ENCODE results near the gene BCAS1.

The BCAS1 gene

GRCh38 chr20:53950578-53950977, 119.8 kb downstream of the BCAS1 start:
- Mint-ChIP-seq H3K36me3 (peaks cover 2% of the 10 kb centered on the region), H3K9me3 (no peaks in the 10 kb centered on the region), H3K27ac (no peak overlapping the region), H3K4me3 (peak overlapping the region; percentile 52), H3K4me1 (peaks cover 35% of the 10 kb centered on the region), H3K27me3 (no peaks in the 10 kb centered on the region)

- Mint-ChIP-seq H3K4me1 (peaks cover 35% of the 10 kb centered on the region), H3K9me3 (no peaks in the 10 kb centered on the region), H3K27ac (peak overlapping the region; percentile 79), H3K27me3 (no peaks in the 10 kb centered on the region), H3K36me3 (peaks cover 1% of the 10 kb centered on the region), H3K4me3 (peak overlapping the region; percentile 52)
These were observed 120.4 kb downstream of the BCAS1 start for GRCh38 chr20:53950031-53950430.

- Mint-ChIP-seq H3K4me1 (peaks cover 38% of the 10 kb centered on the region), H3K36me3 (peaks cover 1% of the 10 kb centered on the region), H3K9me3 (no peaks in the 10 kb centered on the region), H3K27ac (peak overlapping the region; percentile 94), H3K27me3 (no peaks in the 10 kb centered on the region), H3K4me3 (peak overlapping the region; percentile 82)
These were observed 121.0 kb downstream of the BCAS1 start for GRCh38 chr20:53949319-53949839.

- Mint-ChIP-seq H3K4me3 (peak overlapping the region; percentile 82), H3K27ac (peak overlapping the region; percentile 94), H3K9me3 (no peaks in the 10 kb centered on the region), H3K4me1 (peaks cover 45% of the 10 kb centered on the region), H3K27me3 (no peaks in the 10 kb centered on the region), H3K36me3 (peaks cover 1% of the 10 kb centered on the region)
These were observed 121.7 kb downstream of the BCAS1 start for GRCh38 chr20:53948383-53949318.

- Mint-ChIP-seq H3K36me3 (no peaks in the 10 kb centered on the region), H3K27me3 (no peaks in the 10 kb centered on the region), H3K27ac (no peak overlapping the region), H3K4me1 (peaks cover 52% of the 10 kb centered on the region), H3K9me3 (no peaks in the 10 kb centered on the region), H3K4me3 (no peak overlapping the region)
These were observed 122.7 kb downstream of the BCAS1 start for GRCh38 chr20:53947501-53948195.

DNA sequence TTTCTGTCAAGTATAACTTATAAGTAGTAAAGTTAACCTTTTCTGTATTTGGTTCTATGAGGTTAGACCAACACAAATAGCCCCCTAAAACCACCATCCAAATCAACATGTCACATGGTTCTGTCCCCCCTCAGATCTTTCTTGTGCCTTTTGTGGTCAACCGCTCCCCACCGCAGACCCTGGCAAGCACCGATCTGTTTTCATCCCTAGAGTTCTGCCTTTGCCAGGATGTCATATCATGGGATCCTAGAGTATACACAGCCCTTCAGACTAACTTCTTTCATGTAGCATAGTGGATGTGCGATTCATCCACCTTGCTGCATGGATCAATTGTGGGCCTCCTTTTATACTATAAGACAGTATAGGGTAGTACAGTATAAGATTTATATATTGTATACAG, 124.3 kb downstream of the BCAS1 start:
- Mint-ChIP-seq H3K27me3 (no peaks in the 10 kb centered on the region), H3K9me3 (no peaks in the 10 kb centered on the region), H3K4me1 (peaks cover 52% of the 10 kb centered on the region), H3K27ac (no peak overlapping the region), H3K4me3 (no peak overlapping the region), H3K36me3 (no peaks in the 10 kb centered on the region)

DNA sequence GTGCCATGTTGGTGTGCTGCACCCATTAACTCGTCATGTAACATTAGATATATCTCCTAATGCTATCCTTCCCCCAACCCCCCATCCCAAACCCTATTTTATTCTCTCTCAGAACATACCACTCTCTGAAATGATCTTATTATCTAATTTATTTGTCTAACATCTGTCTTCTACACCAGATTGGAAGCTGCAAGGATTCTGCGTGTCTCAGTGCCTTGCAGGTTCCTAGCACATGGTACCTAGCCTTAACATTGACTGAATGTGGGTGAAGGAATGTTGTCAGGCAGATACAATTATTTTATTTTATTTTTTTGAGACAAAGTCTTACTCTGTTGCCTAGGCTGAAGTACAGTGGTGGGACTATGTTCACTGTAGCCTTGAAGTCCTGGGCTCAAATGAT, 124.9 kb downstream of the BCAS1 start:
- Mint-ChIP-seq H3K4me3 (no peak overlapping the region), H3K9me3 (no peaks in the 10 kb centered on the region), H3K36me3 (no peaks in the 10 kb centered on the region), H3K4me1 (peaks cover 51% of the 10 kb centered on the region), H3K27me3 (no peaks in the 10 kb centered on the region), H3K27ac (no peak overlapping the region)

DNA sequence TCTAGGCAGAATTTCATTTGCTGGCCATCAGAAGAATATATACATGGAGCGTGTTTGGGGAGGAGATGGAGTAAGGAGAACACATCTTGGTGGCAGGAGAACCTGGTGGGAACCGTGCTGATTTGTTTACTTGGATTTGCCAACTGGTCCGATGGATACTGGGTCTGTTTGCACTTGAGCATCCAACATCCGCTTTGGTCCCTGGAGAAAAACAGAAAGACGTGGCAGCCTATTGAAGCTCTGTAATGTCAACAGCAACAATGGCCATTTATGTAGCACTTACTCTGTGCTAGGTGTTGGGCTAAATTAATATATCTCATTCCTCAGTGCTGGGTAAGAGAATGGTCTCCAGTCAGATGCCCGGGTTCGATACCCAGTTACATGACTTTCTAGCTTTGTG, 125.6 kb downstream of the BCAS1 start:
- H3K27me3 Mint-ChIP-seq: no peaks in the 10 kb centered on the region
- H3K4me1 Mint-ChIP-seq: peaks cover 49% of the 10 kb centered on the region
- no peaks in the 10 kb centered on the region for H3K36me3 Mint-ChIP-seq
- H3K27ac Mint-ChIP-seq: no peak overlapping the region
- H3K9me3 Mint-ChIP-seq: no peaks in the 10 kb centered on the region
- H3K4me3 Mint-ChIP-seq: no peak overlapping the region

DNA sequence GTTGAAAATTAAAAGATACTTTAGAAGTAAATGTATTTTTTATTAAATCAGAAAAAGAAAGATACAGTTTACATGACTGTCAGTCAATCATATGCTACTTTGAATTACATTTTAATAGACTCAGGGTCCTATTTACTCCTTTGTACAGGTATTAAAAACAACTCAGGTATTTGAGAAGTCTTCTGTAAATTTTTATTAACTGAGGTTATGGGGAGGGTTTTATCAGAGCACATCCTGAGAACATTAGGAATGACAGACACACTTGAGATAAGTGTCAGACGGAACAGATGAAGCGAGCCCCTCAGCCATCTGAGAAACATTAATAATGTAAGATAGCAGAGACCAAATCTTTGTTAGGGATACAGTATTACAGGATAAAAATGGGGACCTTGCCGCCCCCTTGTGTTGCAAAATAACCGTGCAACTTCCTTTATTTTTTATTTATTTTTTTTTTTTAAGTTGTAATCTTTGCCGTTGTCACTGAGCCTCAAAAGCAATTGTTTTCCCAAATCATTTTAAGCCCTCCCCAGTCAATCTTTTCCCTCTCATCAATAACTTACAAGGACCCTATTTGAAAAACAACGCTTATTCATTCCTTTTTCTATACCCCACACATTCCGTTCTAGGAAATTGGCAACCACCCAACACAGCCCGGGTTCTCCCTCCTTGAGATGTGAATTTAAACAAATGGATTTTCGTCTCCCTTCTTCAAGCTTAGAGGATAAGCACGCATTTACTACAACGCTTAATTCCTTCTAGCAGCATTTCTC, 126.7 kb downstream of the BCAS1 start:
- Mint-ChIP-seq H3K27ac (peak overlapping the region; percentile 70), H3K36me3 (no peaks in the 10 kb centered on the region), H3K9me3 (no peaks in the 10 kb centered on the region), H3K4me3 (peak overlapping the region; percentile 79), H3K4me1 (peaks cover 45% of the 10 kb centered on the region), H3K27me3 (no peaks in the 10 kb centered on the region)

- Mint-ChIP-seq H3K4me3 (no peak overlapping the region), H3K4me1 (peaks cover 42% of the 10 kb centered on the region), H3K9me3 (no peaks in the 10 kb centered on the region), H3K36me3 (no peaks in the 10 kb centered on the region), H3K27ac (peak overlapping the region; percentile 46), H3K27me3 (no peaks in the 10 kb centered on the region)
These were observed 127.4 kb downstream of the BCAS1 start for GRCh38 chr20:53942973-53943372.

DNA sequence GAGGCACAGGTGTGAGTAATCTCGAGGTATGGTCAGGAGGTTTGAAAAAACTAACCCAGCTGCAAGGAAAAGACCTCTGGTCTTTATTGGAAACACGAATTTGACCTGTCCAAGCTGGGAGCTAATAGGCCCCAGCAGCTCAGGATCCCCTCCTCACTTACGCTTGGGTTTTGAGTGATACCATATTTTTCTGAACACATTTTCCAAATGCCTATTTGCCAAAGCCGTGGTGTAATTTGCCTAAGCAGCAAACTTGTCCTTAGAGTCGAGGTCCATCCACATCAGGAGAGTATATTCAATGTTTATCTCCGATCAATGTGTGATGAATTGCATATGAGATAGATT, 128.0 kb downstream of the BCAS1 start:
- Mint-ChIP-seq H3K9me3 (no peaks in the 10 kb centered on the region), H3K27ac (no peak overlapping the region), H3K36me3 (no peaks in the 10 kb centered on the region), H3K4me1 (peaks cover 41% of the 10 kb centered on the region), H3K4me3 (no peak overlapping the region), H3K27me3 (no peaks in the 10 kb centered on the region)

DNA sequence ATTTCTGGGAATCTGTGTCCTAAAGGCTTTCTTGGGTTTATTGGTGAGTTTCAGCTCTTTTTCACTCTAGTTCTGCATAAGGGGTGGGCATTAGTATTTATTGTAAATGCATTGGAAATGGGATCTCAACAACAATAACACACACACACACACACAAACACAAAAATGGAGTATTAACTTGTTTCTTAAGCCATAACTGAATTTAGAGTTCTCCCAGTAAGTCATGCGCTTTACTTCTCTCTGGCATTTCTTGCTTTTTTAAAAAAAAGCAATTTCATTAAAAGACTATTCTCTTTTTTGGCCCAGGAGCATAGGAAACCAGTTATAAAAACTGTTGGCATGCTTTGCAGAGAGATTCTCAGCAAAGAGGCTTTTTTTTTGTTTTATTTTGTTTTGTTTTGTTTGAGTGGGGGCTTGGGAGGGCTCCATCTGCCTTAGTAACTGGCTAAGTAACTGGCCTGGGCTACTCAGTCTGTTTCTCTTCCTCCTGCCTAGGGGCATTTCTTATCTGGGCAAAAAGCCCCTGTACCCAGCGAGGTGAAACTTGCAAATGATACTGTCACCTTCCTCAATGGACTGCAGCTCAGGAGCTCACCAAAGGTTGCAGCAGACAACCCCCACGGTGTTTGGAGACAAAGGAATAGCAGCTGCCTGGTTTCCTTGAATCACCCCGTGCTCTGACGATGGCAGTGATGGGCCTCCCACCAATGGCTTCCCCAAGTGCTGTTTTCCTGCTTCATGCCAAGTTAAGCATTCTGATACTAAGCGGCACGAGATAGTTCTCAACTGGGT, 128.5 kb downstream of the BCAS1 start:
- Mint-ChIP-seq H3K4me3 (no peak overlapping the region), H3K4me1 (peaks cover 41% of the 10 kb centered on the region), H3K27ac (peak overlapping the region; percentile 32), H3K9me3 (no peaks in the 10 kb centered on the region), H3K36me3 (no peaks in the 10 kb centered on the region), H3K27me3 (no peaks in the 10 kb centered on the region)

DNA sequence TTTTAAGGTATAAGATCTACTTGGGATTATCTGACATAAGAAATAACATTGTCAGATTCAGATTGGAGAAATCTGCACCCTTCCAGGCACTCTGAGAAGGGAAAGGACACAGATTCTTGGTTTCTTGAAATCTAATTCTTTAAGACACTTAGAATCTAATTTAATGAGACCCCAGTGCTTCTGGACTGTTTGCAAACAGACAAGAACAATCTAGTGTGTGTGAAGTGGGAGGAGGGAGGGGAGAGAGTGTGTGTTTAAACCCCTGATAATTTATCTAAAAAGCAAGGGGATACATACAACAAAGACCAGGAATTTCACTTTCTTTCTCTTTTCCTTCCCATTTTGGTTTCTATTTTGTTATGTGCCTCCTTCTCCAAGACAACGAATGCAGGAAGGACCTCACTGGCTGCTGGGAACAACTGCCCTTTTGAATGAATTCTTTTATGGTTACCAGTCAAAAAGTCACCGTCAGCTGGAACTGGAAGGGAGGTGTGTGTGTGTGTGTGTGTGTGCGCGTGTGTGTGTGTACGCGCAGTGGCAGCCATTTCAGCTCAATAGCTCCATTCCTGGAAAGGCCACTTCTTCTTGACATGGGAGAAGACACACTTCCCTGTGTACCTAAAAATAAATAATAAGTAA, 129.4 kb downstream of the BCAS1 start:
- no peaks in the 10 kb centered on the region for H3K9me3 Mint-ChIP-seq
- H3K27me3 Mint-ChIP-seq: no peaks in the 10 kb centered on the region
- H3K4me1 Mint-ChIP-seq: peaks cover 43% of the 10 kb centered on the region
- no peak overlapping the region for H3K27ac Mint-ChIP-seq
- H3K4me3 Mint-ChIP-seq: no peak overlapping the region
- H3K36me3 Mint-ChIP-seq: no peaks in the 10 kb centered on the region

DNA sequence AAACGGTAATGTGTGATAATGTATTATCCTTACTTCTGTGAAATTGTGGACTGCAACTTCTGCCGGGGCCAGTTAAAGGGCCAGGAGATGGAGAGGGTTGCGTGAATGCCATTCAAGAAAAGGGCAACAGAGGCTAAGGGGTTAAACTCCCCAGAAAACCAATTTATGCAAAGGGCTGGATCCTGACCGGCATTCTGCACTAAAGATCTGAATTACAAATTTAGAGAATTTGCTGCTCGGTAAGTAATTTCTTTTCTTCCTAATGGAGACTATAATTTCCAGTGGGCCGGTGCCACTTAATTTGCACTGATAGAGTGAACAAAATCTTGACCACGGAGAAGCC, 130.1 kb downstream of the BCAS1 start:
- H3K9me3 Mint-ChIP-seq: no peaks in the 10 kb centered on the region
- H3K4me1 Mint-ChIP-seq: peaks cover 49% of the 10 kb centered on the region
- no peak overlapping the region for H3K27ac Mint-ChIP-seq
- no peaks in the 10 kb centered on the region for H3K36me3 Mint-ChIP-seq
- no peaks in the 10 kb centered on the region for H3K27me3 Mint-ChIP-seq
- no peak overlapping the region for H3K4me3 Mint-ChIP-seq
